Endothelial cell of umbilical vein (primary cell): Measurements from ENCODE around the gene VPS36.
"Not testable (repeated sequence)": the region's sequence is repeated elsewhere in the genome, so short reads cannot be mapped to it uniquely, and the experiment has no call there.

Experiments used
- EZH2 ChIP-seq: IDR thresholded peaks from 2 replicates; pipeline ENCODE4 v1.6.1; 2012; ENCODE audit warnings: borderline replicate concordance, low read depth, mild to moderate bottlenecking, moderate library complexity, low read length, inconsistent platforms; ENCODE audit not compliant: severe bottlenecking
- MYC ChIP-seq: IDR thresholded peaks from one replicate; pipeline ENCODE4 v1.6.1; 2011; ENCODE audit warnings: mild to moderate bottlenecking, low read depth, low read length
- POLR2A ChIP-seq: IDR thresholded peaks from 2 replicates; pipeline ENCODE4 v1.6.1; 2012; ENCODE audit warnings: low read depth, mild to moderate bottlenecking, control low read depth, low read length
- TF ChIP-seq, protein P1 (sequence below), 2 donors: IDR thresholded peaks; 1 replicate in 1 of 2; 2 replicates in 1 of 2; pipeline ENCODE4 v1.5.1; 2011; ENCODE audit warnings: low read length in 2 of 2, mild to moderate bottlenecking in 2 of 2, moderate library complexity in 2 of 2, control low read depth in 1 of 2, inconsistent platforms in 1 of 2, low read depth in 1 of 2; ENCODE audit not compliant: insufficient read depth in 1 of 2; ENCODE audit errors: extremely low read depth in 1 of 2

DNA sequence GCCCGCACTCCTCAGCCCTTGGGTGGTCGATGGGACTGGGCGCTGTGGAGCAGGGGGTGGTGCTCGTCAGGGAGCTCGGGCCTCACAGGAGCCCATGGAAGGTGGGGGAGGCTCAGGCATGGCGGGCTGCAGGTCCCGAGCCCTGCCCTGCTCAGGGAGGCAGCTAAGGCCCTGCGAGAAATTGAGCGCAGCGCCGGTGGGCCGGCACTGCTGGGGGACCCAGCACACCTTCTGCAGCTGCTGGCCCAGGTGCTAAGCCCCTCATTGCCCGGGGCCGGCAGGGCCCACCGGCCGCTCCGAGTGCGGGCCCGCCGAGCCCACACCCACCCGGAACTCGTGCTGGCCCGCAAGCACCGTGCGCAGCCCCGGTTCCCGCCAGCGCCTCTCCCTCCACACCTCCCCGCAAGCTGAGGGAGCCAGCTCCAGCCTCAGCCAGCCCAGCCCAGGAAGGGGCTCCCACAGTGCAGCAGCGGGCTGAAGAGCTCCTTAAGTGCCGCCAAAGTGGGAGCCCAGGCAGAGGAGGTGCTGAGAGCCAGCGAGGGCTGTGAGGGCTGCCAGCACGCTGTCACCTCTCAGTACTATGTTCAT, 42.3 kb downstream of the VPS36 start:
- TF ChIP-seq, protein P1, sequence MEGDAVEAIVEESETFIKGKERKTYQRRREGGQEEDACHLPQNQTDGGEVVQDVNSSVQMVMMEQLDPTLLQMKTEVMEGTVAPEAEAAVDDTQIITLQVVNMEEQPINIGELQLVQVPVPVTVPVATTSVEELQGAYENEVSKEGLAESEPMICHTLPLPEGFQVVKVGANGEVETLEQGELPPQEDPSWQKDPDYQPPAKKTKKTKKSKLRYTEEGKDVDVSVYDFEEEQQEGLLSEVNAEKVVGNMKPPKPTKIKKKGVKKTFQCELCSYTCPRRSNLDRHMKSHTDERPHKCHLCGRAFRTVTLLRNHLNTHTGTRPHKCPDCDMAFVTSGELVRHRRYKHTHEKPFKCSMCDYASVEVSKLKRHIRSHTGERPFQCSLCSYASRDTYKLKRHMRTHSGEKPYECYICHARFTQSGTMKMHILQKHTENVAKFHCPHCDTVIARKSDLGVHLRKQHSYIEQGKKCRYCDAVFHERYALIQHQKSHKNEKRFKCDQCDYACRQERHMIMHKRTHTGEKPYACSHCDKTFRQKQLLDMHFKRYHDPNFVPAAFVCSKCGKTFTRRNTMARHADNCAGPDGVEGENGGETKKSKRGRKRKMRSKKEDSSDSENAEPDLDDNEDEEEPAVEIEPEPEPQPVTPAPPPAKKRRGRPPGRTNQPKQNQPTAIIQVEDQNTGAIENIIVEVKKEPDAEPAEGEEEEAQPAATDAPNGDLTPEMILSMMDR (IDR thresholded peaks at IDR 0.05; ENCODE audit: extremely low read depth in 1 of 2, insufficient read depth in 1 of 2, low read depth in 1 of 2, low read length in 2 of 2), result not testable (repeated sequence)
- TF ChIP-seq MYC, POLR2A, EZH2: not testable (repeated sequence)
